SK-N-SH (cell line): ENCODE data around the gene SERPINB5. TPM values are rescaled to one million over a fixed set of nuclear protein-coding genes. Genes with fewer than 3 reads are reported as not detected.
A peak's percentile ranks its signal among the peaks of the same experiment; 100 is the strongest.

Experiments used
- CTCF ChIA-PET: fragments of 300-600, 350-600 bp; formaldehyde crosslinking; extraction: SDS; loops from one replicate; lab custom pipeline; 2021; lab: Yijun Ruan, JAX
- POLR2A ChIA-PET: fragments of 350-600 bp; sonication (Branson Sonifier 250); formaldehyde crosslinking; extraction: SDS; loops from one replicate; lab custom pipeline; 2020; ENCODE audit warnings: antibody characterized with exemption, inconsistent platforms; lab: Yijun Ruan, JAX
- DNase-seq: peaks from one replicate; pipeline ENCODE4 v3.0.0; 2012
- H2AFZ ChIP-seq: fragments of 200-600 bp; sonication (generic); 2 replicates; pipeline ENCODE4 v1.8.1; 2016; ENCODE audit warnings: antibody characterized with exemption, mild to moderate bottlenecking, low read depth
- H3F3A ChIP-seq: fragments of 200-600 bp; sonication (generic); replicated peaks from 2 replicates; pipeline ENCODE3; 2016; ENCODE audit warnings: antibody characterized with exemption, mild to moderate bottlenecking; ENCODE audit not compliant: insufficient read depth
- H3K27ac ChIP-seq, 2 experiments: fragments of 200-500 bp in 1 of 2; fragments of 200-600 bp in 1 of 2; sonication (Bioruptor generic) in 1 of 2; sonication (generic), shearing (Covaris generic) in 1 of 2; 2 replicates each; pipeline versions ENCODE4 v1.5.1 to v1.6.1; 2014 to 2016; ENCODE audit warnings: low read depth in 2 of 2, inconsistent platforms in 1 of 2, low read length in 1 of 2, mild to moderate bottlenecking in 1 of 2, mixed read lengths in 1 of 2
- H3K27me3 ChIP-seq: fragments of 200-600 bp; sonication (generic), shearing (Covaris generic); 2 replicates; pipeline ENCODE4 v1.6.1; 2016; ENCODE audit warnings: mixed run types; ENCODE audit not compliant: insufficient read depth
- H3K36me3 ChIP-seq, 2 experiments: fragments of 200-500 bp in 1 of 2; fragments of 200-600 bp in 1 of 2; sonication (Bioruptor generic) in 1 of 2; sonication (generic) in 1 of 2; replicated peaks in 1 of 2; 2 replicates each; pipeline versions ENCODE3 to v1.5.1; 2014 to 2016; ENCODE audit warnings: low read length in 1 of 2, mild to moderate bottlenecking in 1 of 2; ENCODE audit not compliant: insufficient read depth in 2 of 2, control insufficient read depth in 1 of 2
- H3K4me1 ChIP-seq, 2 experiments: fragments of 200-500 bp in 1 of 2; fragments of 200-600 bp in 1 of 2; sonication (Bioruptor generic) in 1 of 2; sonication (generic), shearing (Covaris generic) in 1 of 2; 2 replicates each; pipeline versions ENCODE4 v1.5.1 to v1.6.1; 2014 to 2016; ENCODE audit warnings: low read depth in 1 of 2, low read length in 1 of 2, mixed run types in 1 of 2; ENCODE audit not compliant: insufficient read depth in 2 of 2, control insufficient read depth in 1 of 2
- H3K4me2 ChIP-seq: fragments of 200-600 bp; sonication (generic), shearing (Covaris generic); 2 replicates; pipeline ENCODE4 v1.6.1; 2017; ENCODE audit warnings: mixed run types
- H3K4me3 ChIP-seq, 2 experiments: fragments of 200-500 bp in 1 of 2; fragments of 200-600 bp in 1 of 2; sonication (Bioruptor generic) in 1 of 2; sonication (generic), shearing (Covaris generic) in 1 of 2; 2 replicates each; pipeline versions ENCODE4 v1.5.1 to v1.8.1; 2014 to 2016; ENCODE audit warnings: low read depth in 2 of 2, inconsistent platforms in 1 of 2, low read length in 1 of 2, mild to moderate bottlenecking in 1 of 2, mixed read lengths in 1 of 2, moderate library complexity in 1 of 2
- H3K79me2 ChIP-seq: fragments of 200-600 bp; sonication (generic); 2 replicates; pipeline ENCODE4 v1.8.1; 2017; ENCODE audit warnings: mild to moderate bottlenecking; ENCODE audit not compliant: insufficient read depth
- H3K9ac ChIP-seq: fragments of 200-600 bp; sonication (generic); 2 replicates; pipeline ENCODE4 v1.6.1; 2017; ENCODE audit warnings: mixed run types
- H3K9me2 ChIP-seq: fragments of 200-600 bp; sonication (generic); 2 replicates; pipeline ENCODE4 v1.6.1; 2017; ENCODE audit warnings: mixed run types
- H3K9me3 ChIP-seq: fragments of 200-600 bp; sonication (generic); 2 replicates; pipeline ENCODE4 v1.6.1; 2017; ENCODE audit warnings: mixed run types, mild to moderate bottlenecking, moderate library complexity
- H4K20me1 ChIP-seq: fragments of 200-600 bp; sonication (generic); 2 replicates; pipeline ENCODE4 v1.6.1; 2017; ENCODE audit warnings: mild to moderate bottlenecking, mixed run types; ENCODE audit not compliant: insufficient read depth
- CHD2 ChIP-seq: fragments of 150-350 bp; IDR thresholded peaks from 2 replicates; pipeline ENCODE4 v1.6.1; 2018; ENCODE audit warnings: low read length; ENCODE audit not compliant: partially characterized antibody
- ELF1 ChIP-seq: IDR thresholded peaks from 2 replicates; pipeline ENCODE4 v1.4.0; 2012
- GABPA ChIP-seq: IDR thresholded peaks from 2 replicates; pipeline ENCODE4 v1.4.0; 2012; ENCODE audit warnings: low read depth, mild to moderate bottlenecking
- IRF3 ChIP-seq: fragments of 150-350 bp; IDR thresholded peaks from 2 replicates; pipeline ENCODE4 v1.6.1; 2016; ENCODE audit warnings: mild to moderate bottlenecking, low read depth, low read length
- PBX3 ChIP-seq: IDR thresholded peaks from 2 replicates; pipeline ENCODE4; 2012
- REST ChIP-seq: IDR thresholded peaks from 2 replicates; pipeline ENCODE4 v1.6.1; 2012; ENCODE audit warnings: mild to moderate bottlenecking, low read depth, low read length, moderate library complexity
- RFX5 ChIP-seq: IDR thresholded peaks from 2 replicates; pipeline ENCODE4 v1.6.1; 2012; ENCODE audit warnings: mild to moderate bottlenecking, improper control_type of control experiment, low read length
- RXRA ChIP-seq: IDR thresholded peaks from 2 replicates; pipeline ENCODE4 v1.4.0; 2012; ENCODE audit warnings: low read depth, mild to moderate bottlenecking, borderline replicate concordance
- SMC3 ChIP-seq: IDR thresholded peaks from 2 replicates; pipeline ENCODE4 v1.6.1; 2012; ENCODE audit warnings: low read depth, low read length, improper control_type of control experiment
- TAF1 ChIP-seq: IDR thresholded peaks from 2 replicates; pipeline ENCODE4 v1.6.1; 2012; ENCODE audit warnings: low read depth, mild to moderate bottlenecking, low read length, moderate library complexity, borderline replicate concordance
- TCF12 ChIP-seq: IDR thresholded peaks from 2 replicates; pipeline ENCODE4 v1.4.0; 2012
- WGBS: methylation state at CpG from one replicate; pipeline ENCODE4 v1.1.6; 2017; ENCODE audit warnings: low lambda C conversion rate; 5-methylcytosine and 5-hydroxymethylcytosine counted together
- polyA plus RNA-seq, 3 experiments: library from polyadenylated mRNA; depleted of rRNA; stranded (reverse); fragments of >200 nt; gene quantifications; 2 replicates each; pipeline ENCODE4 v1.2.3, GENCODE V29; 2012
- TF ChIP-seq, protein P1 (sequence below): fragments of 200-600 bp; sonication (generic); IDR thresholded peaks from 2 replicates; pipeline ENCODE4 v1.6.1; 2017; ENCODE audit warnings: antibody characterized with exemption, mild to moderate bottlenecking, moderate library complexity

SERPINB5 gene
- polyA plus RNA-seq, 1 of the 3 experiments (the other 2 are of a cell fraction), result not detected

- H3K27ac ChIP-seq, result no peak overlapping the region
- 0 out of 2 replicates have a peak, but pooled peaks have one; percentile 16 for TF ChIP-seq SMC3
- no peak for TF ChIP-seq ELF1
- TF ChIP-seq, protein P1, sequence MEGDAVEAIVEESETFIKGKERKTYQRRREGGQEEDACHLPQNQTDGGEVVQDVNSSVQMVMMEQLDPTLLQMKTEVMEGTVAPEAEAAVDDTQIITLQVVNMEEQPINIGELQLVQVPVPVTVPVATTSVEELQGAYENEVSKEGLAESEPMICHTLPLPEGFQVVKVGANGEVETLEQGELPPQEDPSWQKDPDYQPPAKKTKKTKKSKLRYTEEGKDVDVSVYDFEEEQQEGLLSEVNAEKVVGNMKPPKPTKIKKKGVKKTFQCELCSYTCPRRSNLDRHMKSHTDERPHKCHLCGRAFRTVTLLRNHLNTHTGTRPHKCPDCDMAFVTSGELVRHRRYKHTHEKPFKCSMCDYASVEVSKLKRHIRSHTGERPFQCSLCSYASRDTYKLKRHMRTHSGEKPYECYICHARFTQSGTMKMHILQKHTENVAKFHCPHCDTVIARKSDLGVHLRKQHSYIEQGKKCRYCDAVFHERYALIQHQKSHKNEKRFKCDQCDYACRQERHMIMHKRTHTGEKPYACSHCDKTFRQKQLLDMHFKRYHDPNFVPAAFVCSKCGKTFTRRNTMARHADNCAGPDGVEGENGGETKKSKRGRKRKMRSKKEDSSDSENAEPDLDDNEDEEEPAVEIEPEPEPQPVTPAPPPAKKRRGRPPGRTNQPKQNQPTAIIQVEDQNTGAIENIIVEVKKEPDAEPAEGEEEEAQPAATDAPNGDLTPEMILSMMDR, result peak; percentile 21; the same call in 1 of the 2 replicates
- H2AFZ ChIP-seq, result no peak overlapping the region
- WGBS, result 21% methylated on average over 4 of the region's 4 CpGs
- H3K9me2 ChIP-seq, result no peaks in the 10 kb centered on the region
- ChIA-PET CTCF (interaction anchor here (1.9 kb wide), 1 partner anchor 13 kb away, joined by 4 read pairs; no protein-coding TSS in a partner anchor), POLR2A (no interaction called here)
- H3K79me2 ChIP-seq, result no peaks in the 10 kb centered on the region
- no peak overlapping the region for H3K4me2 ChIP-seq
- H3K4me1 ChIP-seq, result no peaks in the 10 kb centered on the region
- no peak overlapping the region for H3K9ac ChIP-seq
- H3K27me3 ChIP-seq, result peaks cover 32% of the 10 kb centered on the region
- no peaks in the 10 kb centered on the region for H3F3A ChIP-seq
- no peak for DNase-seq
- H3K4me3 ChIP-seq, result no peak overlapping the region
- no peaks in the 10 kb centered on the region for H3K9me3 ChIP-seq
- H3K36me3 ChIP-seq, result no peaks in the 10 kb centered on the region
- no peaks in the 10 kb centered on the region for H4K20me1 ChIP-seq
Observed at GRCh38 chr18:63523660-63524059, 46.9 kb downstream of the SERPINB5 start.

GRCh38 chr18:63527251-63527650 is 50.5 kb downstream of the SERPINB5 start:
- Histone ChIP-seq H3K4me2 (no peak overlapping the region), H3K9me2 (no peaks in the 10 kb centered on the region), H3K79me2 (no peaks in the 10 kb centered on the region), H3K4me1 (no peaks in the 10 kb centered on the region), H3K9me3 (no peaks in the 10 kb centered on the region), H2AFZ (no peak overlapping the region), H3K36me3 (no peaks in the 10 kb centered on the region), H3K9ac (no peak overlapping the region), H4K20me1 (no peaks in the 10 kb centered on the region), H3K27me3 (peaks cover 15% of the 10 kb centered on the region; the same call in 1 of the 2 replicates), H3K4me3 (no peak overlapping the region), H3K27ac (no peak overlapping the region), H3F3A (no peaks in the 10 kb centered on the region)
- DNase-seq, result no peak
- TF ChIP-seq TAF1 (no peak), RXRA (no peak), PBX3 (no peak), TCF12 (no peak), IRF3 (no peak), REST (no peak), CHD2 (no peak), SMC3 (no peak), RFX5 (no peak), ELF1 (no peak), GABPA (no peak)
- POLR2A ChIA-PET, result no interaction called here
- CTCF ChIA-PET, result interaction anchor here (1.1 to 3.7 kb wide), 3 partner anchors 9 to 468 kb away, joined by 3 to 24 read pairs (median 3); no protein-coding TSS in a partner anchor
